H9 (cell line): Measurements from ENCODE around the gene TMEM123. TPM values are rescaled to one million over a fixed set of nuclear protein-coding genes. Genes with fewer than 3 reads are reported as not detected.

Experiments
- DNase-seq: peaks from one replicate; pipeline ENCODE4 v3.0.0-alpha.2; 2017
- H2AFZ ChIP-seq: one replicate; pipeline ENCODE4 v1.6.1; 2013; ENCODE audit warnings: mild to moderate bottlenecking, low read length, control low read depth, moderate library complexity
- H2AK5ac ChIP-seq: 2 replicates; pipeline ENCODE4 v1.6.1; 2013; ENCODE audit warnings: low read length, control low read depth, mixed read lengths; ENCODE audit not compliant: insufficient read length
- H2BK120ac ChIP-seq: one replicate; pipeline ENCODE4 v1.6.1; 2013; ENCODE audit warnings: low read depth, mild to moderate bottlenecking, low read length, control low read depth, inconsistent platforms; ENCODE audit not compliant: poor library complexity, severe bottlenecking
- H2BK12ac ChIP-seq: 2 replicates; pipeline ENCODE4 v1.6.1; 2013; ENCODE audit warnings: low read length, control low read depth, mixed read lengths, low read depth; ENCODE audit not compliant: insufficient read length
- H2BK15ac ChIP-seq: 2 replicates; pipeline ENCODE4 v1.6.1; 2013; ENCODE audit warnings: low read depth, low read length, control low read depth
- H2BK20ac ChIP-seq: one replicate; pipeline ENCODE4 v1.6.1; 2013; ENCODE audit warnings: low read depth, mild to moderate bottlenecking, low read length, control low read depth, inconsistent platforms; ENCODE audit not compliant: poor library complexity, severe bottlenecking
- H2BK5ac ChIP-seq: 2 replicates; pipeline ENCODE4 v1.6.1; 2013; ENCODE audit warnings: low read length, control low read depth, mixed read lengths; ENCODE audit not compliant: insufficient read length
- H3K14ac ChIP-seq: 2 replicates; pipeline ENCODE4 v1.6.1; 2013; ENCODE audit warnings: low read length, control low read depth; ENCODE audit not compliant: insufficient read depth
- H3K18ac ChIP-seq: 2 replicates; pipeline ENCODE4 v1.6.1; 2013; ENCODE audit warnings: low read depth, mild to moderate bottlenecking, mixed read lengths, low read length, control low read depth; ENCODE audit not compliant: insufficient read length
- H3K23ac ChIP-seq: 2 replicates; pipeline ENCODE4 v1.6.1; 2013; ENCODE audit warnings: low read length, control low read depth, mixed read lengths, low read depth; ENCODE audit not compliant: insufficient read length
- H3K23me2 ChIP-seq: 2 replicates; pipeline ENCODE4 v1.6.1; 2013; ENCODE audit warnings: low read depth, mild to moderate bottlenecking, mixed read lengths, low read length, control low read depth; ENCODE audit not compliant: insufficient read length, poor library complexity, severe bottlenecking
- H3K27ac ChIP-seq: 2 replicates; pipeline ENCODE4 v1.5.1; 2013; ENCODE audit warnings: low read length, control low read depth, mixed read lengths, low read depth; ENCODE audit not compliant: insufficient read length
- H3K27me3 ChIP-seq: 2 replicates; pipeline ENCODE4 v1.6.1; 2013; ENCODE audit warnings: low read length, control low read depth, inconsistent platforms; ENCODE audit not compliant: insufficient read depth
- H3K4ac ChIP-seq: 2 replicates; pipeline ENCODE4 v1.6.1; 2013; ENCODE audit warnings: low read depth, mild to moderate bottlenecking, control low read depth, inconsistent platforms, low read length, moderate library complexity
- H3K4me1 ChIP-seq: 2 replicates; pipeline ENCODE4 v1.6.1; 2013; ENCODE audit warnings: low read length, control low read depth, inconsistent platforms; ENCODE audit not compliant: insufficient read depth
- H3K4me2 ChIP-seq: 2 replicates; pipeline ENCODE4 v1.6.1; 2013; ENCODE audit warnings: low read length, control low read depth, mixed read lengths; ENCODE audit not compliant: insufficient read length, insufficient read depth
- H3K56ac ChIP-seq: 2 replicates; pipeline ENCODE4 v1.6.1; 2013; ENCODE audit warnings: low read depth, mild to moderate bottlenecking, mixed read lengths, low read length, control low read depth; ENCODE audit not compliant: insufficient read length
- H3K79me1 ChIP-seq: 2 replicates; pipeline ENCODE4 v1.6.1; 2013; ENCODE audit warnings: low read depth, mild to moderate bottlenecking, moderate library complexity, low read length, control low read depth, inconsistent platforms; ENCODE audit not compliant: insufficient read depth, poor library complexity, severe bottlenecking
- H3K79me2 ChIP-seq: 2 replicates; pipeline ENCODE4 v1.6.1; 2013; ENCODE audit warnings: low read length, control low read depth, inconsistent platforms; ENCODE audit not compliant: insufficient read depth
- H3K9ac ChIP-seq: 2 replicates; pipeline ENCODE4 v1.6.1; 2013; ENCODE audit warnings: low read length, control low read depth, mixed read lengths; ENCODE audit not compliant: insufficient read length; ENCODE audit errors: extremely low read depth
- H3K9me3 ChIP-seq: one replicate; pipeline ENCODE4 v1.6.1; 2013; ENCODE audit warnings: low read depth, low read length, inconsistent platforms; ENCODE audit not compliant: control insufficient read depth
- H3T11ph ChIP-seq: one replicate; pipeline ENCODE4 v1.6.1; 2013; ENCODE audit warnings: mild to moderate bottlenecking, low read length, control low read depth, inconsistent platforms
- H4K20me1 ChIP-seq: one replicate; pipeline ENCODE4 v1.6.1; 2013; ENCODE audit not compliant: control insufficient read depth, insufficient read length, insufficient read depth
- H4K5ac ChIP-seq: 2 replicates; pipeline ENCODE4 v1.6.1; 2013; ENCODE audit warnings: low read depth, mild to moderate bottlenecking, mixed read lengths, low read length, control low read depth; ENCODE audit not compliant: insufficient read length
- H4K8ac ChIP-seq: replicated peaks from 2 replicates; pipeline ENCODE4 v1.6.1; 2013; ENCODE audit warnings: low read length, control low read depth, mixed read lengths, low read depth; ENCODE audit not compliant: insufficient read length
- H4K91ac ChIP-seq: 2 replicates; pipeline ENCODE4 v1.6.1; 2013; ENCODE audit warnings: low read depth, mild to moderate bottlenecking, moderate library complexity, mixed read lengths, low read length, control low read depth; ENCODE audit not compliant: insufficient read length
- H3K27ac Mint-ChIP-seq, 3 experiments: 2 replicates in 2 of 3; 3 replicates in 1 of 3; pipeline ENCODE4 v1.8.0; 2020 to 2021; ENCODE audit warnings: mixed read lengths in 3 of 3, mild to moderate bottlenecking in 1 of 3, moderate library complexity in 1 of 3
- H3K27me3 Mint-ChIP-seq: 2 replicates; pipeline ENCODE4 v1.8.0; 2021; ENCODE audit warnings: low read depth, mild to moderate bottlenecking, moderate library complexity, mixed read lengths
- H3K36me3 Mint-ChIP-seq, 3 experiments: 2 replicates in 2 of 3; 3 replicates in 1 of 3; pipeline ENCODE4 v1.8.0; 2020 to 2021; ENCODE audit warnings: low read depth in 3 of 3, mixed read lengths in 3 of 3; ENCODE audit not compliant: insufficient read depth in 1 of 3
- H3K4me1 Mint-ChIP-seq, 2 experiments: 2 replicates each; pipeline ENCODE4 v1.8.0; 2020; ENCODE audit warnings: mixed read lengths in 2 of 2
- H3K4me3 Mint-ChIP-seq, 2 experiments: 2 replicates in 1 of 2; 3 replicates in 1 of 2; pipeline ENCODE4 v1.8.0; 2020 to 2021; ENCODE audit warnings: mild to moderate bottlenecking in 2 of 2, mixed read lengths in 2 of 2, moderate library complexity in 1 of 2
- H3K9me3 Mint-ChIP-seq, 2 experiments: 2 replicates in 1 of 2; 3 replicates in 1 of 2; pipeline ENCODE4 v1.8.0; 2020; ENCODE audit warnings: mild to moderate bottlenecking in 2 of 2, mixed read lengths in 2 of 2, moderate library complexity in 1 of 2
- WGBS: extraction: QIAGEN DNeasy Blood & Tissue Kit; methylation state at CpG from one replicate; pipeline ENCODE4 v1.1.7; 2013; ENCODE audit warnings: missing lambda C conversion rate, low lambda C conversion rate, mixed read lengths; ENCODE audit not compliant: insufficient read length; ENCODE audit errors: extremely low coverage; 5-methylcytosine and 5-hydroxymethylcytosine counted together
- total RNA-seq: library from RNA; stranded (reverse); gene quantifications from 2 replicates; pipeline ENCODE4 v1.2.1, GENCODE V29; 2021
- TF ChIP-seq, protein P1 (sequence below): fragments of 200-600 bp; sonication (generic); conservative IDR thresholded peaks from 3 replicates; pipeline ENCODE4 v1.8.0; 2021; ENCODE audit warnings: antibody characterized with exemption, mild to moderate bottlenecking

TMEM123 gene
- total RNA-seq, 1 experiment from 2014 or later = 76.7 TPM

DNA sequence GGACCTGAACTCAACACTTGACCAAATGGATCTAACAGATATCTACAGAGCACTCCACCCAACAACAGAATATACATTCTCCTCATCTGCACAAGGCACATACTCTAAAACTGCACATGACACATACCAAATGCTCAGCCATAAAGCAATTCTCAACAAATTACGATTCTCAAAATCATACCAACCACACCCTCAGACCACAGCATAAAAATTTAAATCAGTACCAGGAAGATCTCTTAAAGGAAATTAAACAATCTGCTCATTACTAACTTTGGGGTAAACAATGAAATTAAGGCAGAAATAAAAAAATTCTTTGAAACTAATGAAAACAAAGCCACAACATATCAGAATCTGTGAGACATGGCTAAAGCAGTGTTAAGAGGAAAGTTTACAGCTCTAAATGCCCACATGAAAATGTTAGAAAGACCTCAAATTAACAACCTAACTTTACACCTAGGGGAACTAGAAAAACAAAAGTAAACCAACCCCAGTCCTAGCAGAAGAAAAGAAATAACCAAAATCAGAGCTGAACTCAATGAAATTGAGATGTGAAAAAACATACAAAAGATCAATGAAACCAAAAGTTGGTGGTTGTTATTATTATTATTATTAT lies 37.2 kb downstream of the TMEM123 start:
- no peaks in the 10 kb centered on the region for H3K27me3 Mint-ChIP-seq
- Histone ChIP-seq H3K79me1 (no peaks in the 10 kb centered on the region), H2BK12ac (no peak overlapping the region), H3K4me2 (no peak overlapping the region), H4K20me1 (no peaks in the 10 kb centered on the region), H3K79me2 (no peaks in the 10 kb centered on the region), H3K4ac (no peak overlapping the region), H3K23me2 (no peaks in the 10 kb centered on the region), H3T11ph (no peak overlapping the region), H3K27me3 (no peaks in the 10 kb centered on the region), H4K8ac (no peak overlapping the region), H2AK5ac (no peak overlapping the region), H3K4me1 (0 out of 2 replicates have a peak, but pooled peaks cover 2% of the 10 kb centered on the region), H3K9me3 (no peaks in the 10 kb centered on the region), H2BK120ac (no peak overlapping the region), H3K9ac (no peak overlapping the region), H3K14ac (no peak overlapping the region), H2BK5ac (no peak overlapping the region), H3K56ac (no peak overlapping the region), H2BK15ac (no peak overlapping the region), H2BK20ac (no peak overlapping the region), H3K27ac (no peak overlapping the region), H4K91ac (no peak overlapping the region), H3K23ac (no peak overlapping the region), H2AFZ (no peak overlapping the region), H4K5ac (no peak overlapping the region), H3K18ac (no peak overlapping the region)
- H3K9me3 Mint-ChIP-seq = peaks cover 15 to 20% of the 10 kb centered on the region in 2 experiments
- peaks cover 13 to 37% (median 30%) of the 10 kb centered on the region in 3 experiments for H3K36me3 Mint-ChIP-seq
- TF ChIP-seq, protein P1, sequence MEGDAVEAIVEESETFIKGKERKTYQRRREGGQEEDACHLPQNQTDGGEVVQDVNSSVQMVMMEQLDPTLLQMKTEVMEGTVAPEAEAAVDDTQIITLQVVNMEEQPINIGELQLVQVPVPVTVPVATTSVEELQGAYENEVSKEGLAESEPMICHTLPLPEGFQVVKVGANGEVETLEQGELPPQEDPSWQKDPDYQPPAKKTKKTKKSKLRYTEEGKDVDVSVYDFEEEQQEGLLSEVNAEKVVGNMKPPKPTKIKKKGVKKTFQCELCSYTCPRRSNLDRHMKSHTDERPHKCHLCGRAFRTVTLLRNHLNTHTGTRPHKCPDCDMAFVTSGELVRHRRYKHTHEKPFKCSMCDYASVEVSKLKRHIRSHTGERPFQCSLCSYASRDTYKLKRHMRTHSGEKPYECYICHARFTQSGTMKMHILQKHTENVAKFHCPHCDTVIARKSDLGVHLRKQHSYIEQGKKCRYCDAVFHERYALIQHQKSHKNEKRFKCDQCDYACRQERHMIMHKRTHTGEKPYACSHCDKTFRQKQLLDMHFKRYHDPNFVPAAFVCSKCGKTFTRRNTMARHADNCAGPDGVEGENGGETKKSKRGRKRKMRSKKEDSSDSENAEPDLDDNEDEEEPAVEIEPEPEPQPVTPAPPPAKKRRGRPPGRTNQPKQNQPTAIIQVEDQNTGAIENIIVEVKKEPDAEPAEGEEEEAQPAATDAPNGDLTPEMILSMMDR = no peak
- no peak for DNase-seq
- 100% methylated on average over 1 of the region's 1 CpG for WGBS
- no peak overlapping the region for H3K27ac Mint-ChIP-seq
- H3K4me3 Mint-ChIP-seq = no peak overlapping the region
- peaks cover 3 to 10% of the 10 kb centered on the region in 2 experiments; a peak in 3 of 4 replicates for H3K4me1 Mint-ChIP-seq
